ENCODE data around the gene SEC22B.
"Not testable (repeated sequence)": the region's sequence is repeated elsewhere in the genome, so short reads cannot be mapped to it uniquely, and the experiment has no call there.

Gene SEC22B

GRCh38 chr1:120112212-120112611, 64.1 kb downstream of the SEC22B start:
- DNase-seq = not testable (repeated sequence)

GRCh38 chr1:120111771-120112170, 64.5 kb downstream of the SEC22B start:
- DNase-seq = not testable (repeated sequence)

DNA sequence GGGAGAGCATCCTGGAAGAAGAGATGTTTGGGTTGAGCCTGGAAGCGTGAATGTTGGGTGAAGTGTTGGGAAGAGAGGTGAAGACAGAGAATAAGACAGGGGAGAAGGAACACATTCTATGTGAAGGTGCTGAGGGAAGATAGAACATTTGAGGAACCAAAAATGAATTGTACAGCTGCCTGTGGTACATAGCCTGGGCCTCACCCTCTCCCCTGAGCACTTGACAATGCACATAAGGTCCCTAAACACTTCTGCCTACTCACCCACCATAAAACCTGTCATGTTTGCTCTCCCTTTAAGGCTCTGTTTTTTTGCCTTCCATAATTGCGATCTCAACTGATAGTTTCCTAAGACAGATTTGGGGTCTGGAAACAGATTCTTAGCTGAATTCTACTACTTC, 65.3 kb downstream of the SEC22B start:
- DNase-seq = not testable (repeated sequence)

DNA sequence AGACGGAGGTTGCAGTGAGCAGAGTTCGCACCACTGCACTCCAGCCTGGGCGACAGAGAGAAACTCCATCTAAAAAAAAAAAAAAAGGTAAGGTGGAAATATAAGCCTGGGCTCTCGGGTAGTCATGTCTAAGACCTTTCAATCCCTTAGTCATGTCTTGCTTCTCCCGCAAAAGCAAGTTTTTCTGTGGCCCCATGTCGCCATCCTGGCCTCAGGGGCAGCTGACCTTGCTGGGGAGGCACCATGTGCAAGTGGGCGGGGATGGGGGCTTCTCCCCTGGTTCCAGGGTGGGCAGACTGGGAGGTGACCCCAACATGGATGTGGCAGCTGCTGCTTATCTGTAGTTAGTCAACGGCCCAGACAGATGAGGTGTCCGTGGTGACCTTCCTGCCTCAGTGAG, 66.7 kb downstream of the SEC22B start:
- not testable (repeated sequence) for DNase-seq

DNA sequence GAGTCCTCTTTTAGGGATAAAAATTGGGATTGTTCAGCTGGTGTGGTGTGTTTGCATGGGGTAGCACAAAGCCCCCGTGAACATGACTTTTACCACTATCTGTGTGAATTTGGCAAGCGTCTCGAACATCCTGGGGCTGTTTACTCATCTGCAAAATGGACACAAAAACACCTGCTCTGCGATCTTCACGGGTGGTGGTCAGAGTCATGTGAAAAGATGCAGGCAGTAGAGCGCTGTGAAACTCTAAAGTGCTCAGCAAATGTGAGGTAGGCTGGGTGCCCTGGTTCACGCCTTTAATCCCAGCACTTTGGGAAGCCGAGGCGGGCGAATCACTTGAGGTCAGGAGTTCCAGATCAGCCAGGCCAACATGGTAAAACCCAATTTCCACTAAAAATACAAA, 67.1 kb downstream of the SEC22B start:
- not testable (repeated sequence) for DNase-seq

GRCh38 chr1:120105288-120105687, 71.0 kb downstream of the SEC22B start:
- DNase-seq = not testable (repeated sequence)

GRCh38 chr1:120103768-120104167, 72.6 kb downstream of the SEC22B start:
- DNase-seq = not testable (repeated sequence)

GRCh38 chr1:120101593-120101992, 74.7 kb downstream of the SEC22B start:
- DNase-seq = not testable (repeated sequence)

All from stimulated activated naive CD4-positive, alpha-beta T cell treated with Interleukin-2 at 50 U/mL for 16 hours (primary cell).